ENCODE results near the gene PTPRT. TPM values are rescaled to one million over a fixed set of nuclear protein-coding genes. Genes with fewer than 3 reads are reported as not detected.
A peak's percentile ranks its signal among the peaks of the same experiment; 100 is the strongest.

PTPRT gene
- total and polyA plus RNA-seq, 12 donors = 0.04 to 0.53 (median 0.22) TPM; not detected in 1

DNA sequence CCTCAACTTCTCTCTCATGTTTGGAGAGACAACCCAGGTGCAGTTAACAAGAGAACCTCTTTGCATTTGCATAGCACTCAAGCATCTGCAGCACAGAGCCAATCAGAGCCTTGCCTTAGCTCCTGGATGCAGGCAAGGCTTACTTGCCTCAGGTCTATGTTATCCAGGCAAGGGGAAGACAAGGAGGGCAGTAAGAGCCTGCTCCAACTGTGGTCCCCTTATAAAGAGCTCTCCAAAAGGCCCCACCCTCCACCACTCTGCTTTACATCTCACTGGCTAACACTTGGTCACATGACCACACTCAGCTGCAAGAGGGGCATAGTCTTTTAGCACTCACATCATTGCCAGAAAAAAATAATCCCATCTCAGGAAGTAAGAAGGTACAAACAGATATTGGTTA, 540.0 kb downstream of the PTPRT start:
- H3K9me3 ChIP-seq = no peaks in the 10 kb centered on the region
- intact Hi-C loops (cut with DNase I) = no loop called here
- peaks cover 0 to 4% (median 0%) of the 10 kb centered on the region in 9 donors for H3K4me1 ChIP-seq
- peaks cover 0 to 6% (median 0%) of the 10 kb centered on the region in 7 donors for H3K27me3 ChIP-seq
- H3K27ac ChIP-seq = no peak overlapping the region
- ATAC-seq = no peak
- TF ChIP-seq, protein P1, sequence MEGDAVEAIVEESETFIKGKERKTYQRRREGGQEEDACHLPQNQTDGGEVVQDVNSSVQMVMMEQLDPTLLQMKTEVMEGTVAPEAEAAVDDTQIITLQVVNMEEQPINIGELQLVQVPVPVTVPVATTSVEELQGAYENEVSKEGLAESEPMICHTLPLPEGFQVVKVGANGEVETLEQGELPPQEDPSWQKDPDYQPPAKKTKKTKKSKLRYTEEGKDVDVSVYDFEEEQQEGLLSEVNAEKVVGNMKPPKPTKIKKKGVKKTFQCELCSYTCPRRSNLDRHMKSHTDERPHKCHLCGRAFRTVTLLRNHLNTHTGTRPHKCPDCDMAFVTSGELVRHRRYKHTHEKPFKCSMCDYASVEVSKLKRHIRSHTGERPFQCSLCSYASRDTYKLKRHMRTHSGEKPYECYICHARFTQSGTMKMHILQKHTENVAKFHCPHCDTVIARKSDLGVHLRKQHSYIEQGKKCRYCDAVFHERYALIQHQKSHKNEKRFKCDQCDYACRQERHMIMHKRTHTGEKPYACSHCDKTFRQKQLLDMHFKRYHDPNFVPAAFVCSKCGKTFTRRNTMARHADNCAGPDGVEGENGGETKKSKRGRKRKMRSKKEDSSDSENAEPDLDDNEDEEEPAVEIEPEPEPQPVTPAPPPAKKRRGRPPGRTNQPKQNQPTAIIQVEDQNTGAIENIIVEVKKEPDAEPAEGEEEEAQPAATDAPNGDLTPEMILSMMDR (IDR thresholded peaks at IDR 0.05) = no peak
- no peak for DNase-seq
- no peaks in the 10 kb centered on the region for H3K36me3 ChIP-seq
- H3K4me3 ChIP-seq = no peak overlapping the region

DNA sequence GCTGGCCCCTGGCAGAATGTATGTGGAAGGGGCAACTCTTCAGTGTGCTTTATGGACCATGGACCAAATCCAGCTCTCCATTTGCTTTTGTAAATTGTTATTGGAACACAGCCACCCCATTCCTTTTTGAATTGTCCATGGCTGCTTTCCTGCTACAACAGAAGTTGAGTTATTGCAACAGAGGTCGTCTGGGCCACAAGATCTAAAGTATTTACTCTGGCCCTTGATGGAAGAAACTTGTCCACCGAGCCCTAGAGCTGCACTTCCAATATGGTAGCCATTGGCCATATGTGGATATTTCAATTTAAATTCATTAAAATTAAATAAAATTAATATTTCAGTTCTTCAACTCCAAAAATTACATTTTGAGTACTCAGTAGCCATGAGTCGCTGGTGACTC, 543.5 kb downstream of the PTPRT start:
- no peaks in the 10 kb centered on the region for H3K4me1 ChIP-seq
- DNase-seq (no peak), ATAC-seq (no peak)
- no peaks in the 10 kb centered on the region for H3K36me3 ChIP-seq
- H3K27ac ChIP-seq = no peak overlapping the region
- TF ChIP-seq, protein P1 (IDR thresholded peaks at IDR 0.05) = no peak
- H3K27me3 ChIP-seq = no peaks in the 10 kb centered on the region
- WGBS, 2 donors = 65 to 67% methylated on average over 3 of the region's 3 CpGs
- H3K4me3 ChIP-seq = no peak overlapping the region
- intact Hi-C loops (cut with DNase I) = no loop called here
- H3K9me3 ChIP-seq = peaks cover 0 to 7% (median 0%) of the 10 kb centered on the region in 11 donors

DNA sequence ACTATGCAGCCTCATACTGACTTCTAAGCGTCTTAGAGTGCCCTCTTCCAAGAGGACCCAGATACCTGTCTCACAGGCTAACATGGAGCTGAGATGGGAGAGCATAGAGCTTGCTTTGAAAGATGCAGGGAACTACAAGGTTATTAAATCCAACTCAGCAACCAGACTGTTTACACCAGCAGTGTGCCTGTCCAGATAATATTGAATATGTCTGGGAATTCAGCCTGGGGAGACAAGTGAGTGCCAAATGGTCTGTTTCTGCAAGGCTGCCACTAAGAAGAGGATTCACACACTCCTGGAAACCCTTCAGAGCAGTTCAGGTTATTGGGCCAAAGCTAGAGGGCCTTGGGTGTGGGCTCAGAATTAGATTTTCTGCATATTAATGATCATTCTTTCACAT, 547.8 kb downstream of the PTPRT start:
- no peak for DNase-seq
- TF ChIP-seq, protein P1 (IDR thresholded peaks at IDR 0.05) = no peak
- Histone ChIP-seq H3K4me1 (no peaks in the 10 kb centered on the region), H3K27ac (no peak overlapping the region), H3K36me3 (no peaks in the 10 kb centered on the region), H3K4me3 (no peak overlapping the region), H3K9me3 (peaks cover 0 to 7% (median 0%) of the 10 kb centered on the region in 11 donors), H3K27me3 (no peaks in the 10 kb centered on the region)
- ATAC-seq = peak in 1 of 8 donors; percentile 52
- WGBS, 2 donors = 46 to 52% methylated on average over 1 of the region's 1 CpG
- intact Hi-C loops (cut with DNase I) = no loop called here

DNA sequence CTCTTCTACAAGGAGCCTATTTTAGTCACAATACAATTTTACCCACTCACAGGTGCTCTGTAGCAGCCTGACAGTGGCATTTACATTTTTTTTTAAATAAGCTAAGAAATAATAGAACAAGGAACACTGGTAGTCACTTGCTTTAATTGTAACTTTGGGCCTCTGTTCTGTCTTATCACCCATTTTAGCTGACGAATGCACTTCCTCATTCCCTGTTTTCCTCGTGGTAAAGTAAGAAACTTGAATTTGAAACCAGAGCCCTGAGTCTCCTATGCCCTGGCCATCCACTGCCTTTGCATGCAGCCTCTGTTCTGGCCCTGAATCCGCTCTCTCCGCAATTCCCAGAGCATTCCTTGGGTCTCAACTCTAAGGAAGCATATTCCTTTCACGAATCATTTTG, 550.6 kb downstream of the PTPRT start:
- DNase-seq = no peak
- WGBS, 2 donors = 63 to 64% methylated on average over 5 of the region's 5 CpGs
- intact Hi-C loops (cut with DNase I) = no loop called here
- H3K9me3 ChIP-seq = peaks cover 0 to 7% (median 0%) of the 10 kb centered on the region in 11 donors
- no peaks in the 10 kb centered on the region for H3K4me1 ChIP-seq
- no peak overlapping the region for H3K4me3 ChIP-seq
- H3K27me3 ChIP-seq = no peaks in the 10 kb centered on the region
- H3K27ac ChIP-seq = no peak overlapping the region
- no peak for ATAC-seq
- TF ChIP-seq, protein P1 (IDR thresholded peaks at IDR 0.05) = no peak
- H3K36me3 ChIP-seq = no peaks in the 10 kb centered on the region

Data from heart right ventricle (tissue), 16 donors.